ENCODE measurements around the gene RGS6. TPM values are rescaled to one million over a fixed set of nuclear protein-coding genes. Genes with fewer than 3 reads are reported as not detected.

RGS6 gene
- total RNA-seq, 1 donor from 2014 or later, result 5.1 TPM

- H3K9me3 Mint-ChIP-seq (ENCODE audit: low read depth), result no peaks in the 10 kb centered on the region
- H3K4me1 Mint-ChIP-seq (ENCODE audit: low read depth), result peaks cover 10% of the 10 kb centered on the region
- H3K27ac Mint-ChIP-seq, result no peak overlapping the region
- H3K36me3 Mint-ChIP-seq (ENCODE audit: insufficient read depth), result no peaks in the 10 kb centered on the region
- TF ChIP-seq CTCF (IDR thresholded peaks at IDR 0.05; ENCODE audit: unreplicated experiment), result no peak
- no peak overlapping the region for H3K4me3 Mint-ChIP-seq (ENCODE audit: low read depth)
- DNase-seq (ENCODE audit: low spot score, unreplicated experiment), result no peak
- H3K27me3 Mint-ChIP-seq, result peaks cover 13% of the 10 kb centered on the region
Measured at GRCh38 chr14:71911669-71912068, 20.6 kb upstream of the RGS6 start.

- no peak for TF ChIP-seq CTCF (IDR thresholded peaks at IDR 0.05; ENCODE audit: unreplicated experiment)
- Mint-ChIP-seq H3K27ac (no peak overlapping the region), H3K36me3 (ENCODE audit: insufficient read depth) (no peaks in the 10 kb centered on the region), H3K9me3 (ENCODE audit: low read depth) (no peaks in the 10 kb centered on the region), H3K27me3 (peaks cover 9% of the 10 kb centered on the region), H3K4me3 (ENCODE audit: low read depth) (no peak overlapping the region), H3K4me1 (ENCODE audit: low read depth) (peaks cover 10% of the 10 kb centered on the region)
- no peak for DNase-seq (ENCODE audit: low spot score, unreplicated experiment)
Measured at GRCh38 chr14:71913342-71913741, 18.9 kb upstream of the RGS6 start.

- H3K9me3 Mint-ChIP-seq (ENCODE audit: low read depth), result no peaks in the 10 kb centered on the region
- peak overlapping the region; percentile 25 for H3K27ac Mint-ChIP-seq
- no peaks in the 10 kb centered on the region for H3K36me3 Mint-ChIP-seq (ENCODE audit: insufficient read depth)
- H3K4me1 Mint-ChIP-seq (ENCODE audit: low read depth), result peaks cover 12% of the 10 kb centered on the region
- H3K27me3 Mint-ChIP-seq, result peaks cover 4% of the 10 kb centered on the region
- no peak overlapping the region for H3K4me3 Mint-ChIP-seq (ENCODE audit: low read depth)
- TF ChIP-seq CTCF (IDR thresholded peaks at IDR 0.05; ENCODE audit: unreplicated experiment), result no peak
- no peak for DNase-seq (ENCODE audit: low spot score, unreplicated experiment)
Measured at GRCh38 chr14:71918955-71919354, 13.3 kb upstream of the RGS6 start.

GRCh38 chr14:71923513-71923912, 8.7 kb upstream of the RGS6 start:
- Mint-ChIP-seq H3K27me3 (no peaks in the 10 kb centered on the region), H3K36me3 (ENCODE audit: insufficient read depth) (no peaks in the 10 kb centered on the region), H3K4me1 (ENCODE audit: low read depth) (peaks cover 12% of the 10 kb centered on the region), H3K27ac (no peak overlapping the region), H3K4me3 (ENCODE audit: low read depth) (no peak overlapping the region), H3K9me3 (ENCODE audit: low read depth) (peaks cover 4% of the 10 kb centered on the region)
- no peak for DNase-seq (ENCODE audit: low spot score, unreplicated experiment)
- TF ChIP-seq CTCF (IDR thresholded peaks at IDR 0.05; ENCODE audit: unreplicated experiment), result no peak

- H3K36me3 Mint-ChIP-seq (ENCODE audit: insufficient read depth), result no peaks in the 10 kb centered on the region
- no peaks in the 10 kb centered on the region for H3K9me3 Mint-ChIP-seq (ENCODE audit: low read depth)
- DNase-seq (ENCODE audit: low spot score, unreplicated experiment), result no peak
- H3K4me1 Mint-ChIP-seq (ENCODE audit: low read depth), result peaks cover 16% of the 10 kb centered on the region
- H3K27ac Mint-ChIP-seq, result peak overlapping the region; percentile 2
- H3K27me3 Mint-ChIP-seq, result peaks cover 34% of the 10 kb centered on the region
- H3K4me3 Mint-ChIP-seq (ENCODE audit: low read depth), result peak overlapping the region; percentile 54
- TF ChIP-seq CTCF (IDR thresholded peaks at IDR 0.05; ENCODE audit: unreplicated experiment), result no peak
Measured at GRCh38 chr14:71931492-71932228, 569 bp upstream of the RGS6 start.

Measured in progenitor cell of endocrine pancreas (in vitro differentiated cells).